Thymus (tissue), 11 donors: ENCODE measurements around the gene MEIS2. TPM values are rescaled to one million over a fixed set of nuclear protein-coding genes. Genes with fewer than 3 reads are reported as not detected.

ENCODE experiments used
- DNase-seq, 9 donors: peaks; one replicate each; pipeline ENCODE4 v3.0.0-alpha.2; 2013; ENCODE audit warnings: low spot score in 9 of 9, low read depth in 6 of 9, missing footprints in 1 of 9
- H3K27ac ChIP-seq, 2 donors: one replicate each; pipeline ENCODE4 v1.5.1; 2013; ENCODE audit warnings: control low read depth in 1 of 2, low read depth in 1 of 2, low read length in 1 of 2, mild to moderate bottlenecking in 1 of 2, moderate library complexity in 1 of 2
- H3K27me3 ChIP-seq, 2 donors: one replicate each; pipeline ENCODE4 v1.5.1; 2013; ENCODE audit warnings: low read length in 1 of 2; ENCODE audit not compliant: control insufficient read depth in 2 of 2, insufficient read depth in 1 of 2
- H3K36me3 ChIP-seq, 2 donors: one replicate each; pipeline ENCODE4 v1.5.1; 2013; ENCODE audit warnings: low read length in 1 of 2, mild to moderate bottlenecking in 1 of 2, moderate library complexity in 1 of 2; ENCODE audit not compliant: control insufficient read depth in 2 of 2, insufficient read depth in 2 of 2
- H3K4me1 ChIP-seq, 2 donors: one replicate each; pipeline ENCODE4 v1.5.1; 2013; ENCODE audit warnings: low read length in 2 of 2; ENCODE audit not compliant: control insufficient read depth in 2 of 2, insufficient read depth in 2 of 2
- H3K4me3 ChIP-seq, 2 donors: one replicate each; pipeline ENCODE4 v1.5.1; 2013; ENCODE audit warnings: low read length in 2 of 2, control low read depth in 1 of 2, mild to moderate bottlenecking in 1 of 2
- H3K9me3 ChIP-seq, 2 donors: one replicate each; pipeline ENCODE4 v1.5.1; 2013; ENCODE audit warnings: low read length in 1 of 2, mild to moderate bottlenecking in 1 of 2; ENCODE audit not compliant: control insufficient read depth in 2 of 2, insufficient read depth in 1 of 2
- WGBS: extraction: QIAGEN DNeasy Blood & Tissue Kit; methylation state at CpG from one replicate; pipeline ENCODE4 v1.1.7; 2013; 5-methylcytosine and 5-hydroxymethylcytosine counted together
- polyA plus RNA-seq: library from polyadenylated mRNA; stranded (reverse); fragments of 200-250 nt; gene quantifications from one replicate; pipeline ENCODE4 v1.2.3, GENCODE V29; 2013
- total RNA-seq: library from RNA; stranded (reverse); fragments of 120-200 nt; gene quantifications from one replicate; pipeline ENCODE4 v1.2.4, GENCODE V29; 2013
- donor health status: healthy.

MEIS2 gene
- total and polyA plus RNA-seq, 2 donors: 20.8 to 32.7 TPM

DNA sequence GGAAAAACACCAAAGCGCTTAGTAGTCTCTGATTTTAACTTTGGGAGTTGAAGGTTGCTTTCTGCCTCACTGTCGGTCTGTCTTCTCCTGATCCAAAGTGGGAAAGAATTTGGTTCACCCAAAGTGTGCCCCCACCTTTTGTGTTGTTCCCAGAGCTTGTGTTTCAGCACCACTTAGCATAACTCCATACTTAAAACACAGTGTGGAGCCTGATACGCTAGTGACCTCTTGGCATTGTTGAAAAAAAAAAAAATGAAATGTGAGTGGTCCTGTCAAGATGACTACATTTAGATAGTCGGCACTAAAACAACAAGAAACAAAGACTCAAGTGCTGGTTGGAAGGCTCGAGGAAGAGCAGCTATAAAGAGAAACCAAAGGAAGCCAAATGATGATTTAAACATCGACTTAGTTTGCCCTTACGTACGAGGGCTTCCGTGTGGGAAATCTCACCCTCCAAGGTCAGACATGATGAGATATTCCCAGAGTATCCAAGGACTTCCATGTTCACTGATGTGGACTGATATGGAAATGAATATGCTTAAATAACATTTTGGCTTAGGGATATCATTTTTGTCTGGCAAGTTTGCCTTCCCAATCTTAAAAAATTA, 178.8 kb downstream of the MEIS2 start:
- H3K36me3 ChIP-seq: no peaks in the 10 kb centered on the region
- H3K27ac ChIP-seq: peak overlapping the region in 1 of 2 donors; percentile 32
- H3K9me3 ChIP-seq: no peaks in the 10 kb centered on the region
- DNase-seq: no peak
- H3K27me3 ChIP-seq: no peaks in the 10 kb centered on the region
- no peak overlapping the region for H3K4me3 ChIP-seq
- WGBS: 86% methylated on average over 9 of the region's 9 CpGs
- no peaks in the 10 kb centered on the region for H3K4me1 ChIP-seq

DNA sequence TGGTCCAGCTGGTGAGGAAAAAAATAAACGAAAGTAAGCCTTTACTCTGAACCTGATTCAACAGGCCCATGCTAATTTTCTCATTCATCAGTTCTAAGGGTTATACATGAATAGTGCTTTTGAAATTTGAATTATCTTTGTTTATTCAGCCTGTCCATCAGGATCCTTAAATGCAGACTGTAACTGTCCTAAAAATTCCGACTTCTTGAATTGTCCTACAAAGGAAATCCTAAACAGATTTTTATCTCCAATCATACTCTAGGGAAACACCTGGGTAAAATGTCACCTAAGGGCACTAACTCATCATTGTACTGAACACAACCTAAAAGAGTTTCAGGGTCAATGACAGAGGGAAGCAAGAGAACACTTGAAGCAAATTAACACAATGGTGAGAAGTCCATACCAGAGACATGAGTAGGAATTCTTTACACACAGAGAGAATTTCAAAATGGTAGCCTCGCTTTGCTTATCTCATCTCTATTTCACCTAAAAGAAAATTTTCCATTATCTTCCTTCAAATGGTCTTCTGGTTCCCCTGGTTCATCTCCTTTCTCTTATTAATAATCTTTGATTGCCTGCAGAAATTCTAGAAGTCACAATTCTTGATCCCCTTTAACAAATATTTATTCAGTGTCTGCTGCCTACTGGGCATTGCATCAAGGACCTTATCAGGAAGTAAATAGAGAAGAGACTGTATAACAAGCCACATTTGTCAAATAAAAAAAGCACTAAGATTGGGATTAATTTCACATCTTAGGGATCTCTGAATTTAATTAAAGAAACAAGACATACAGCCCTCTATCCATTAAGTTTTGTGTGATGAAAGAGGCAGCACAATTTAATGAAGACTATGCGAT, 182.7 kb downstream of the MEIS2 start:
- Histone ChIP-seq H3K27me3 (no peaks in the 10 kb centered on the region), H3K4me1 (no peaks in the 10 kb centered on the region), H3K9me3 (no peaks in the 10 kb centered on the region), H3K27ac (no peak overlapping the region), H3K4me3 (no peak overlapping the region), H3K36me3 (no peaks in the 10 kb centered on the region)
- no peak for DNase-seq
- WGBS: 82% methylated on average over 4 of the region's 4 CpGs

DNA sequence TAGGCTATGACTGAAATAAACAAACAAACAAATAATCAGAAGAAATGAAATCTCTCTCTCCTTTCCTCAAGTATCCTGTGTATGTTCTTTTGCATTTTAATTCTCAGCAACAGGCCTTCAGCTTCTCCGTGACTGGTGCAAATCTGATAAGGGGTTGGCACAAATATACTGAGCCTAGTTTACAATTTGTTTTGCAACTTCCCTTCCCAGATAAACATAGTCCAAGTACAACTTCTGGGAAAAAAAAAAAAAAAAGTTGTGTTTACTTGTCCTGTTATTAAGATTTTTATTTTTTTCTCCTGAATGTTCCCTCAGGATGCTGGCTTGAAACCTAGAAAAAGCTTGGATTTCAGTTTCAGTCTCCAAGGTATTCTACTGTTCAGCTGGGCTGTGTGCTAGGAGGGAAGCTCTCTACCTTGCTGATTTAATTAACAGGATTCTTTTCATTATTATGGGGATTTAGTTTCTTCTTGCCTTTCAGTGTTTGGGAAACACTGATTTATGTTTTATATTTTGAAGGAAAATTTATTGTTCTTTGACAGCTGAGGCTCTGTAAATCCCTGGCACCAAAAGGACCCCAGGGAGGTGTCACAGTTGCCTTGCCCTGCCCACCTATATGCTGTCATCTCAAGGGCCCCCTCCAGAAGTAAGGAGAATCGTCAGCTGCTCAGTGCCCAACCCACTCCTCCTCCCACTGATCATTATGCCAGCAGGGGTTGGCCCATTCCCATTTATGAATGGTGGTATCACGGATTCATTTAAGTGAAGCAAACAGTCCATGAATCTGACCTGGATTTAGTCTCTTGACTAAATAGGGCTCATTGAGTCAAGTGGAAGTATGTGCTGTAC, 185.2 kb downstream of the MEIS2 start:
- H3K36me3 ChIP-seq: no peaks in the 10 kb centered on the region
- 82% methylated on average over 3 of the region's 3 CpGs for WGBS
- H3K27ac ChIP-seq: peak overlapping the region in 1 of 2 donors; percentile 20
- no peak overlapping the region for H3K4me3 ChIP-seq
- H3K9me3 ChIP-seq: no peaks in the 10 kb centered on the region
- no peak for DNase-seq
- no peaks in the 10 kb centered on the region for H3K4me1 ChIP-seq
- no peaks in the 10 kb centered on the region for H3K27me3 ChIP-seq

DNA sequence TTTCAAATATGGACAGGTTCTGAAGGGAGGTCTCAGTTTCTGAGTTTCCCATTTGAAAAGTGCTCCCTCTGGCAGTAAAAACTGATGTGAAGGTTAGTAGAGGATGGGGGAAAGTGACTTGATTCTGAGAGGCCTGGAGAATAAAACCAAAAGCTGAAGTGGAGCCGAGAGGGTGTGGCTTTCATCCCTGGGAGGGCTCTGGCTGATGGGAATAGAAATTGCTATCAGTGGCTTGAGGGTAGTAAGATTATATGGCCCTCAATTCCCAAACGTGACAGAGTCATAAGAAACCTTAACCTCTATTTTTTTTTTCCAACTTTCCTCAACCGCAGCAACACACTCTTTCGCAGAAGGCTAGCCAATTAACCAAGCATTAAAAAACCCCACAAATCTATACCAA, 185.9 kb downstream of the MEIS2 start:
- H3K9me3 ChIP-seq: no peaks in the 10 kb centered on the region
- 56% methylated on average over 4 of the region's 4 CpGs for WGBS
- no peak overlapping the region for H3K27ac ChIP-seq
- H3K4me3 ChIP-seq: no peak overlapping the region
- peak in 1 of 9 donors; percentile 4 for DNase-seq
- H3K36me3 ChIP-seq: no peaks in the 10 kb centered on the region
- H3K4me1 ChIP-seq: no peaks in the 10 kb centered on the region
- no peaks in the 10 kb centered on the region for H3K27me3 ChIP-seq

DNA sequence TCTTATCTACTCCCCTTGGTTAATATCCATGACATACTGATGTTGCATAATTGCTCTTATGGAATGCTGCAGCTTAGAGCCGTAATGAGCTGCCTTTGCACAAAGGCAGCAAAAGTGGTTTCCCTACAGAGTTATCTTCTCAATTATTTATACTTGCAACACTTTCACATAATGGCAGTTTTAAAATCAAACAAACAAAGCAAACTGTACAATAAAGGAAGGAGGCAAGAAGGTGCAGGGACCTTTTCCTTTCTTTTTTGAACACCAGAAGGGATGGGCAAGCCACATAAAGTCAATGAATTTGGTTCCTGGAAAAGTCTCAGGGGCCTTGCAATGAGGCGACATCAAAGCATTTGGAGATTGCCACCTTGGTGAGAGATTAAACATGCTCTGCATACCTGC, 188.0 kb downstream of the MEIS2 start:
- no peaks in the 10 kb centered on the region for H3K27me3 ChIP-seq
- no peaks in the 10 kb centered on the region for H3K4me1 ChIP-seq
- WGBS: 93% methylated on average over 2 of the region's 2 CpGs

DNA sequence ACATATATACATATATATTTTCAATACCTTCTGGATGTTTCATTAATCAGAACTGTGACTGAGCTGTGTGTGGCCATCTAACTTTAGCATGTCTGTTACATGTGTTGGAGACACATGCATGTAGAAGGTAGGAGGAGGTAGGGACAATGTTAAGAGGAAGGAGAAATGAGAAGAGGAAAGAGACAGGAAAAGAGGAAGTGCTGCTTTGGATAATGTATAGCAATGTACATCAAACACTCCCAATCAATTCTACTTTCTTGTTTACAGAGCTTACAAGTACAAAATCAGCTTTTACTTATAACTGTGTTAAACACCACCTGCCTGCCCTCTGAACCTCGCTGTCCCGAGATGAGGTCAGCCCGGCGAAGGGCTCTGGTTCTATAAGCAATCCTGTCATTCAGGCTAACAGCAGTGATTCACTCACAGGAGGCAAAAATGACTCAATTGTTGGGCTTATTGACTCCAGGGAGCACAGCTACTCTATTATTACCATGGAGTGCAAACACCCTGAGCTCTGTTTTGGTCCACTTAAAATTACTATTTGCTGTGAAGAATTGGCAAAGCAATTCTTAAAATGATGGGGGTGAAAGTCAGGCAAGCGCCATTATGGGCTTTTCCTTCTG, 188.9 kb downstream of the MEIS2 start:
- H3K36me3 ChIP-seq: no peaks in the 10 kb centered on the region
- WGBS: 81% methylated on average over 5 of the region's 5 CpGs
- no peak overlapping the region for H3K4me3 ChIP-seq
- H3K9me3 ChIP-seq: no peaks in the 10 kb centered on the region
- no peak overlapping the region for H3K27ac ChIP-seq
- no peak for DNase-seq
- no peaks in the 10 kb centered on the region for H3K27me3 ChIP-seq
- H3K4me1 ChIP-seq: no peaks in the 10 kb centered on the region

More for the DNA sequence above, 188.0 kb downstream of the MEIS2 start:
- H3K36me3 ChIP-seq: no peaks in the 10 kb centered on the region
- no peaks in the 10 kb centered on the region for H3K9me3 ChIP-seq
- no peak overlapping the region for H3K27ac ChIP-seq
- H3K4me3 ChIP-seq: no peak overlapping the region
- no peak for DNase-seq

DNA sequence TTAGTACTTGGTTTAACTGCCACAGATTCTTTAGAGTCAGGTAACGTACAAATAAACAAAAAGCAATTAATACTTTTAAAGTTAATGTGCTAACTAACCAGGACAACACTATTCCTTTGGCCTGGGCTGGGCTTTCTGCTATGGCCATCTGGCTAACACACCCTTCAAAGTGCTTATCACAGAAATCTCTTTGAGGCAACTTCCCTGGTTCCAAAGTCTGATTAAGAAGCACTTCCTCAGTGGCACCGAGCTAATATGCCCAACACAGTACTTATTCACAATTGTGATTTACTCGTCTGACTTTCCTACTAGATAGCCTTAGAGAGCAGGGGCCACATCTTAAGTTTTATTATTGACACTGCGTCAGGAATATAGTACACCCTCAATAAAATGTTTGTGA, 191.4 kb downstream of the MEIS2 start:
- Histone ChIP-seq H3K27ac (no peak overlapping the region), H3K4me3 (no peak overlapping the region), H3K4me1 (no peaks in the 10 kb centered on the region), H3K27me3 (no peaks in the 10 kb centered on the region), H3K9me3 (no peaks in the 10 kb centered on the region), H3K36me3 (no peaks in the 10 kb centered on the region)
- no peak for DNase-seq
- 78% methylated on average over 4 of the region's 4 CpGs for WGBS

DNA sequence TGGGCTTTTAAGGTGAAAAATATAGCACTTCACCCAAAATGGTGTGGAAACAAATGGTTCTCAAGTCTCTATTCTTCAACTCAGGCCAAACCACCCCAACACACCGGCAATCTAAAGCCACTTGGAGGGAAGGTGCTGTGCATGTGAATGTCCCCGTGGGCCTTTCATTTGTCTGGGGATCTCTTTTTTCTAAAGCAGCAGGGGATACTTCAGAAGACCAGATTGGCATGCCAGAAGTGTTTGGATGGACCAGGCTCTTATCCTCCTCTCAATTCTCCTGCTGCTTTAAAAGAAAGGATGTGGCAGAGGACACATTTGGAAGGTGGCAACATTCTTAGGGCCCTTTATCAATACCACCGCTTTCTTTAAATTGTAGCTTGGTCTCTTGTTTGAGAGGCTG, 193.1 kb downstream of the MEIS2 start:
- WGBS: 89% methylated on average over 3 of the region's 3 CpGs
- no peak overlapping the region for H3K27ac ChIP-seq
- no peaks in the 10 kb centered on the region for H3K4me1 ChIP-seq

More for the DNA sequence above, 193.1 kb downstream of the MEIS2 start:
- Histone ChIP-seq H3K4me3 (no peak overlapping the region), H3K9me3 (no peaks in the 10 kb centered on the region), H3K36me3 (no peaks in the 10 kb centered on the region), H3K27me3 (no peaks in the 10 kb centered on the region)
- DNase-seq: no peak
